K562 (cell line): ENCODE results near the gene GPR37L1. TPM values are rescaled to one million over a fixed set of nuclear protein-coding genes. Genes with fewer than 3 reads are reported as not detected.

Source experiments
- ATAC-seq: fragments of 200-7000 bp; cut with Tn5 transposase; 3 replicates; pipeline ENCODE4 v1.9.1; 2020; ENCODE audit warnings: moderate library complexity
- BruUV-seq: library from RNA; stranded (reverse); fragments of 400-500 nt; replicated peaks from 2 replicates; lab custom pipeline; 2021; lab: Mats Ljungman, UMichigan
- CTCF ChIA-PET: fragments of 300-600 bp; formaldehyde crosslinking; extraction: SDS; loops from one replicate; lab custom pipeline; 2021; ENCODE audit warnings: low intra/inter-chr PET ratio; lab: Yijun Ruan, JAX
- POLR2A ChIA-PET: fragments of 300-600, 350-650 bp; sonication (Branson Sonifier 250); formaldehyde crosslinking; extraction: SDS; loops from one replicate; lab custom pipeline; 2021; ENCODE audit warnings: antibody characterized with exemption, inconsistent platforms; lab: Yijun Ruan, JAX
- DNase-seq, 4 experiments: peaks; one replicate each; pipeline versions ENCODE4 v3.0.0 to v3.0.0-alpha.2; 2011 to 2018; ENCODE audit warnings: low spot score in 3 of 4, mixed read lengths in 3 of 4; ENCODE audit errors: extremely low read depth in 1 of 4
- FAIRE-seq: peaks from 2 replicates; lab custom pipeline; 2011; peaks lifted over from hg19 to GRCh38; lab: Jason Lieb, UNC
- H2AFZ ChIP-seq: 2 replicates; pipeline ENCODE4 v1.6.0; 2011; ENCODE audit warnings: low read depth, low read length, control low read depth, inconsistent platforms
- H3K27ac ChIP-seq: fragments of 200-600 bp; 3 replicates; pipeline ENCODE4 v1.8.0; 2011; ENCODE audit warnings: low read depth, mild to moderate bottlenecking, control low read depth, inconsistent platforms, low read length, moderate library complexity, mixed read lengths; ENCODE audit errors: extremely low read depth
- H3K27me3 ChIP-seq, 2 experiments: fragments of 300-600 bp in 1 of 2; 2 replicates in 1 of 2; 3 replicates in 1 of 2; pipeline versions ENCODE4 v1.6.0 to v1.8.0; 2011; ENCODE audit warnings: inconsistent platforms in 2 of 2, low read length in 2 of 2, mild to moderate bottlenecking in 1 of 2, mixed read lengths in 1 of 2, moderate library complexity in 1 of 2; ENCODE audit not compliant: control insufficient read depth in 2 of 2, insufficient read depth in 2 of 2
- H3K36me3 ChIP-seq: fragments of 300-600 bp; 3 replicates; pipeline ENCODE4 v1.8.0; 2011; ENCODE audit warnings: mild to moderate bottlenecking, low read length, inconsistent platforms; ENCODE audit not compliant: control insufficient read depth, insufficient read depth
- H3K4me1 ChIP-seq, 2 experiments: fragments of 200-600 bp in 1 of 2; replicated peaks in 1 of 2; 2 replicates in 1 of 2; 3 replicates in 1 of 2; pipeline versions ENCODE4 v1.5.1 to v1.8.0; 2011; ENCODE audit warnings: inconsistent platforms in 2 of 2, low read length in 2 of 2, mild to moderate bottlenecking in 1 of 2, mixed read lengths in 1 of 2, moderate library complexity in 1 of 2; ENCODE audit not compliant: control insufficient read depth in 2 of 2, insufficient read depth in 2 of 2
- H3K4me2 ChIP-seq: 2 replicates; pipeline ENCODE4 v1.6.1; 2011; ENCODE audit warnings: low read length, control low read depth, inconsistent platforms, mixed read lengths; ENCODE audit not compliant: insufficient read depth
- H3K4me3 ChIP-seq: fragments of 200-600 bp; sonication (generic), shearing (Covaris generic); 2 replicates; pipeline ENCODE4 v1.5.1; 2016; ENCODE audit warnings: control low read depth, inconsistent platforms
- H3K79me2 ChIP-seq: fragments of 200-600 bp; 3 replicates; pipeline ENCODE4 v1.8.0; 2011; ENCODE audit warnings: low read length, inconsistent platforms; ENCODE audit not compliant: control insufficient read depth, insufficient read depth
- H3K9ac ChIP-seq, 2 experiments: 2 replicates each; pipeline versions ENCODE4 v1.6.0 to v1.6.1; 2011; ENCODE audit warnings: low read depth in 2 of 2, low read length in 2 of 2, control low read depth in 1 of 2, inconsistent platforms in 1 of 2, mild to moderate bottlenecking in 1 of 2, mixed read lengths in 1 of 2; ENCODE audit not compliant: insufficient read depth in 1 of 2
- H3K9me1 ChIP-seq: one replicate; pipeline ENCODE4 v1.6.0; 2011; ENCODE audit warnings: inconsistent platforms, mild to moderate bottlenecking, low read length, moderate library complexity; ENCODE audit not compliant: control insufficient read depth, insufficient read depth
- H3K9me3 ChIP-seq: replicated peaks from 2 replicates; pipeline ENCODE4 v1.5.1; 2011; ENCODE audit warnings: low read depth, low read length, inconsistent platforms; ENCODE audit not compliant: control insufficient read depth, insufficient read depth
- H4K20me1 ChIP-seq: replicated peaks from 2 replicates; pipeline ENCODE4 v1.6.1; 2011; ENCODE audit warnings: low read length, inconsistent platforms, mixed read lengths; ENCODE audit not compliant: control insufficient read depth, insufficient read depth
- ARNT ChIP-seq, 2 experiments: fragments of 450-650 bp; IDR thresholded peaks; 2 replicates each; pipeline ENCODE4 v1.6.1; 2016; ENCODE audit warnings: mild to moderate bottlenecking in 1 of 2
- CREBBP ChIP-seq: IDR thresholded peaks from one replicate; pipeline ENCODE4 v1.6.1; 2012; ENCODE audit warnings: low read depth, mild to moderate bottlenecking, control low read depth, inconsistent platforms, low read length
- FOXJ2 ChIP-seq: fragments of 200-800 bp; sonication (Bioruptor generic); IDR thresholded peaks from 2 replicates; pipeline ENCODE4 v1.6.1; 2016; ENCODE audit warnings: missing genetic modification characterization, missing compliant biosample characterization
- KDM4B ChIP-seq, 2 experiments: fragments of 450-650 bp in 1 of 2; sonication (generic) in 1 of 2; IDR thresholded peaks; 2 replicates each; pipeline ENCODE4 v1.6.1; 2016 to 2017; ENCODE audit warnings: borderline replicate concordance in 2 of 2, antibody characterized with exemption in 1 of 2, low read depth in 1 of 2, mild to moderate bottlenecking in 1 of 2
- MAZ ChIP-seq, 2 experiments: fragments of 450-650 bp in 1 of 2; sonication (generic) in 1 of 2; formaldehyde crosslinking; IDR thresholded peaks in 1 of 2; conservative IDR thresholded peaks in 1 of 2; 2 replicates each; pipeline versions ENCODE4 v1.4.0 to v1.5.0; 2020; ENCODE audit warnings: mild to moderate bottlenecking in 1 of 2, missing genetic modification reagents in 1 of 2
- NR2C1 ChIP-seq, 2 experiments: fragments of 450-650 bp; IDR thresholded peaks; 2 replicates each; pipeline ENCODE4 v1.6.1; 2017; ENCODE audit warnings: mild to moderate bottlenecking in 2 of 2, antibody characterized with exemption in 1 of 2, inconsistent platforms in 1 of 2, missing compliant biosample characterization in 1 of 2, missing genetic modification characterization in 1 of 2
- POLR2AphosphoS2 ChIP-seq: IDR thresholded peaks from 2 replicates; pipeline ENCODE4 v1.6.1; 2012; ENCODE audit warnings: low read length, improper control_type of control experiment
- POLR2AphosphoS5 ChIP-seq: IDR thresholded peaks from 2 replicates; pipeline ENCODE4 v1.6.1; 2011; ENCODE audit warnings: mild to moderate bottlenecking, low read depth, low read length, moderate library complexity; ENCODE audit not compliant: control insufficient read depth, insufficient read depth
- RB1 ChIP-seq: fragments of 450-650 bp; IDR thresholded peaks from 2 replicates; pipeline ENCODE4 v1.6.1; 2017; ENCODE audit warnings: low read depth, mild to moderate bottlenecking
- RBFOX2 ChIP-seq: fragments of 200-400 bp; formaldehyde crosslinking; IDR thresholded peaks from 2 replicates; pipeline ENCODE4 v1.6.1; 2017; ENCODE audit warnings: low read depth, mild to moderate bottlenecking, low read length, moderate library complexity
- SP1 ChIP-seq: sonication (generic); formaldehyde crosslinking; IDR thresholded peaks from 2 replicates; pipeline ENCODE4 v1.8.1; 2022; ENCODE audit warnings: mild to moderate bottlenecking, missing genetic modification reagents
- SPI1 ChIP-seq: IDR thresholded peaks from 2 replicates; pipeline ENCODE4 v1.6.1; 2011; ENCODE audit warnings: low read depth, low read length, control low read depth, borderline replicate concordance
- ZKSCAN3 ChIP-seq: fragments of 250-450 bp; sonication (Bioruptor Pico); IDR thresholded peaks from 2 replicates; pipeline ENCODE4 v1.4.0; 2020
- ZNF551 ChIP-seq: fragments of 250-450 bp; sonication (Bioruptor Pico); IDR thresholded peaks from 2 replicates; pipeline ENCODE4 v1.5.0; 2021; ENCODE audit warnings: mild to moderate bottlenecking, moderate library complexity
- ZNF584 ChIP-seq: fragments of 200-800 bp; sonication (Bioruptor generic); IDR thresholded peaks from 2 replicates; pipeline ENCODE4 v1.6.1; 2016; ENCODE audit warnings: low read depth, mild to moderate bottlenecking, missing genetic modification characterization, missing compliant biosample characterization
- ZNF76 ChIP-seq: fragments of 250-450 bp; sonication (Bioruptor Pico); IDR thresholded peaks from 2 replicates; pipeline ENCODE4 v1.4.0; 2020; ENCODE audit warnings: mild to moderate bottlenecking, moderate library complexity, borderline replicate concordance
- ZNF766 ChIP-seq: fragments of 200-800 bp; sonication (Bioruptor generic); conservative IDR thresholded peaks from 2 replicates; pipeline ENCODE4 v1.6.1; 2016; ENCODE audit warnings: missing genetic modification characterization, missing compliant biosample characterization
- WGBS: fragments of 100-300 bp; shearing (Covaris generic); methylation state at CpG from one replicate; pipeline ENCODE4 v1.1.6; 2016; ENCODE audit warnings: low coverage, mixed read lengths; ENCODE audit not compliant: insufficient coverage; ENCODE audit errors: missing lambda C conversion rate; 5-methylcytosine and 5-hydroxymethylcytosine counted together
- in situ Hi-C: fragments of 300-500 bp; cut with MboI; formaldehyde crosslinking; loops from 4 replicates; pipeline ENCODE4 v1.15.0; 2018; ENCODE audit warnings: inconsistent platforms, mixed read lengths
- intact Hi-C: fragments of 100-400 bp; cut with micrococcal nuclease; formaldehyde crosslinking; loops from 2 replicates; pipeline ENCODE4 v1.14.2; 2022
- polyA plus RNA-seq, 8 experiments: library from polyadenylated mRNA; depleted of rRNA in 4 of 8; stranded (reverse) in 5 of 8; unstranded in 3 of 8; fragments of >200 nt; fragmentation: Nextera tagmentation in 2 of 8; fragmentation: Illumina TruSeq in 1 of 8; extraction: Ambion mirVana in 2 of 8; extraction: Trizol in 1 of 8; gene quantifications; 2 replicates each; pipeline versions ENCODE4 v1.2.1 to v1.2.3, GENCODE V29; 2011 to 2014; ENCODE audit warnings: inconsistent platforms in 1 of 8, missing spikeins in 1 of 8
- total RNA-seq, 7 experiments: library from RNA; depleted of rRNA in 6 of 7; stranded (reverse); fragments of >200 nt in 6 of 7; fragmentation: Illumina TruSeq in 2 of 7; extraction: Trizol in 2 of 7; gene quantifications; 2 replicates each; pipeline versions ENCODE4 v1.2.1 to v1.2.3, GENCODE V29; 2011 to 2021; ENCODE audit warnings: low replicate concordance in 1 of 7

GPR37L1 gene
- total and polyA plus RNA-seq, 9 of the 15 experiments (the other 6 are each of a cell fraction or from before 2014, with no cell fraction given), result not detected

DNA sequence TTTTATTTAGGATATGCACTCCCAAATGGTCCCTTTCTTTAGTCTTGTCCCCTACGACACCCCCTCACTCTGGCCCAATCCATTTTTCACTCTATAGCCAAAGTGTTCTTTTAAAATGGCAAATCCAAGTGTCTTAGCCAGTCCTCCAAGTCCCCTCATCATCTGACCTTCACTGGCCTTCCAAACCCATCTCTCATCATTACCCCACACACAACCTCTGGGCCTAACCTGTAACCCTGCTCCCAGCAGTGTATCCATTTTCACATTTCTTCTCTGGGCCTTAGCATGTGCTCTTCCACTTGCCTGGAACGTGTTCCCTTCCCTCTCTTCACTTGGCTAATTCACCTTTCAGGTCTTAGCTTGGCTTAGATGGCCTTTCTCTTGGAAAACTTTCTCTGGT lies 28.3 kb downstream of the GPR37L1 start:
- H3K9ac ChIP-seq, result peak overlapping the region in 1 of 2 experiments; percentile 53; a peak in 2 of 4 replicates
- TF ChIP-seq KDM4B (IDR thresholded peaks at IDR 0.05; ENCODE audit: borderline replicate concordance in 2 of 2, low read depth in 1 of 2) (no peak), POLR2AphosphoS2 (peak; percentile 56; the same call in 1 of the 2 replicates)
- BruUV-seq, result no TSS peak
- H3K4me2 ChIP-seq, result no peak overlapping the region
- no peak for DNase-seq
- peaks cover 18 to 26% of the 10 kb centered on the region in 2 experiments for H3K4me1 ChIP-seq
- H3K36me3 ChIP-seq, result peaks cover 93% of the 10 kb centered on the region
- peaks cover 20% of the 10 kb centered on the region; the same call in 1 of the 3 replicates for H3K79me2 ChIP-seq
- peak overlapping the region; percentile 30; the same call in 2 of the 3 replicates for H3K27ac ChIP-seq
- ATAC-seq, result no peak
- WGBS, result 76% methylated on average over 2 of the region's 2 CpGs
- intact Hi-C loops, result loop anchor here (10.0 kb wide), 1 partner anchor 654 kb away; the partner anchor contains the start of gene KDM5B
- CTCF ChIA-PET, result no interaction called here
- no peak overlapping the region for H3K4me3 ChIP-seq
- no peaks in the 10 kb centered on the region for H3K9me1 ChIP-seq
- in situ Hi-C loops, result no loop called here
- no peaks in the 10 kb centered on the region for H3K9me3 ChIP-seq
- H2AFZ ChIP-seq, result no peak overlapping the region
- peaks cover 7% of the 10 kb centered on the region; the same call in 1 of the 2 replicates for H4K20me1 ChIP-seq
- POLR2A ChIA-PET, result interaction anchor here (0.7 to 1.3 kb wide), 3 partner anchors 24 to 57 kb away, joined by 3 to 4 read pairs (median 3); no protein-coding TSS in a partner anchor
- no peak for FAIRE-seq
- no peaks in the 10 kb centered on the region for H3K27me3 ChIP-seq

DNA sequence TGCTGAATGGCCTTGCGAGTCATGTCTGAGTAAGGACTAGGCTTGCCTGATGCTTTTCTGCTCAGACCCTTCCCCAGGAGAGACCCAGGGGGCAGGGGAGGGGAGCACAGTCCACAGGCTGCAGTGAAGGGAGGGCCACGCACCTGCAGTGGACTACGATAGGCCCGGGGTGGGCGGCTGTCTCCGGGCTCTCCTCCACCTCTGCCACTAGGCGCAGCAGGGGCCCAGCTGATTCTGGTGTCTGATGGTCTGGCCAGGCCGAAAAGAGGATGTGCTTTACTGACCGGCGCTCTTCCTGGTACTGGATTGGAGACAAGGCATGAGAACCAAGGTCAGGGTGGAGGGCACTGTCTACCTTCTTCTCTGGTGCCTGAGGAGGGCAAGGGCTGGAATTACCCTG lies 29.7 kb downstream of the GPR37L1 start:
- FAIRE-seq (no peak), DNase-seq (peak in 1 of 4 experiments; percentile 23), ATAC-seq (no peak)
- Histone ChIP-seq H3K9me3 (no peaks in the 10 kb centered on the region), H3K4me3 (no peak overlapping the region), H4K20me1 (peaks cover 2% of the 10 kb centered on the region; the same call in 1 of the 2 replicates), H3K27me3 (no peaks in the 10 kb centered on the region), H3K36me3 (peaks cover 97% of the 10 kb centered on the region), H3K27ac (no peak overlapping the region), H2AFZ (no peak overlapping the region), H3K4me1 (peaks cover 22 to 37% of the 10 kb centered on the region in 2 experiments), H3K79me2 (peaks cover 32% of the 10 kb centered on the region), H3K9me1 (no peaks in the 10 kb centered on the region), H3K4me2 (no peak overlapping the region), H3K9ac (peak overlapping the region in 1 of 2 experiments; percentile 53; a peak in 1 of 4 replicates)
- intact Hi-C loops, result loop anchor here (10.0 kb wide), 1 partner anchor 652 kb away; the partner anchor contains the start of gene KDM5B
- ChIA-PET CTCF (no interaction called here), POLR2A (interaction anchor here (0.6 to 1.1 kb wide), 5 partner anchors 8 to 241 kb away, joined by 3 to 4 read pairs (median 3); partner anchors contain the start of genes ARL8A and TIMM17A)
- 92% methylated on average over 10 of the region's 10 CpGs for WGBS
- BruUV-seq, result no TSS peak
- in situ Hi-C loops, result no loop called here
- TF ChIP-seq SPI1 (0 out of 2 replicates have a peak, but pooled peaks have one; percentile 2), ZKSCAN3 (CRISPR knock-in tag) (no peak), RB1 (no peak), CREBBP (no peak), POLR2AphosphoS5 (peak; percentile 36; the same call in 1 of the 2 replicates), RBFOX2 (peak; percentile 45; the same call in 1 of the 2 replicates), FOXJ2 (tag) (no peak), SP1 (CRISPR knock-in tag) (no peak), NR2C1 (IDR thresholded peaks at IDR 0.05) (no peak), NR2C1 (tag; IDR thresholded peaks at IDR 0.05) (no peak), MAZ (CRISPR knock-in tag; conservative IDR thresholded peaks at IDR 0.05 in 1 of 2, IDR thresholded peaks at IDR 0.05 in 1 of 2) (no peak), ZNF76 (CRISPR knock-in tag) (no peak), ZNF551 (CRISPR knock-in tag) (no peak), ZNF584 (CRISPR knock-in tag) (no peak), ZNF766 (no peak), ARNT (IDR thresholded peaks at IDR 0.05) (no peak)
